Kidney (tissue), 14 donors: ENCODE measurements around the gene JTB. TPM values are rescaled to one million over a fixed set of nuclear protein-coding genes. Genes with fewer than 3 reads are reported as not detected.

Source experiments
- DNase-seq, 5 donors: peaks; one replicate each; pipeline ENCODE4 v3.0.0-alpha.2; 2013 to 2020
- FAIRE-seq: peaks from 2 replicates; lab custom pipeline; 2012; peaks lifted over from hg19 to GRCh38; lab: Jason Lieb, UNC
- H3K27ac ChIP-seq, 2 donors: one replicate each; pipeline ENCODE4 v1.7.0; 2013; ENCODE audit warnings: low read depth in 2 of 2, low read length in 2 of 2, inconsistent platforms in 1 of 2
- H3K27me3 ChIP-seq: one replicate; pipeline ENCODE4 v1.7.1; 2013; ENCODE audit warnings: low read length, inconsistent platforms; ENCODE audit not compliant: control insufficient read depth, insufficient read depth
- H3K36me3 ChIP-seq, 3 donors: one replicate each; pipeline versions ENCODE4 v1.7.0 to v1.7.1; 2013; ENCODE audit warnings: low read length in 3 of 3, control low read depth in 1 of 3, inconsistent platforms in 1 of 3; ENCODE audit not compliant: insufficient read depth in 3 of 3, control insufficient read depth in 2 of 3
- H3K4me1 ChIP-seq, 3 donors: one replicate each; pipeline versions ENCODE4 v1.7.0 to v1.7.1; 2013; ENCODE audit warnings: low read length in 3 of 3, inconsistent platforms in 1 of 3, low read depth in 1 of 3; ENCODE audit not compliant: control insufficient read depth in 2 of 3, insufficient read depth in 2 of 3
- H3K4me3 ChIP-seq, 3 donors: one replicate each; pipeline versions ENCODE4 v1.7.0 to v1.8.1; 2013; ENCODE audit warnings: low read length in 3 of 3, control low read depth in 1 of 3, inconsistent platforms in 1 of 3
- H3K9ac ChIP-seq, 3 donors: one replicate each; pipeline versions ENCODE4 v1.7.0 to v1.7.1; 2013; ENCODE audit warnings: low read length in 3 of 3, control low read depth in 1 of 3, inconsistent platforms in 1 of 3
- H3K9me3 ChIP-seq, 3 donors: one replicate each; pipeline versions ENCODE4 v1.7.0 to v1.7.1; 2013; ENCODE audit warnings: low read length in 3 of 3, control low read depth in 1 of 3, inconsistent platforms in 1 of 3; ENCODE audit not compliant: control insufficient read depth in 2 of 3, insufficient read depth in 1 of 3
- CTCF ChIP-seq: IDR thresholded peaks from 3 replicates; pipeline ENCODE4 v1.5.1; 2012; ENCODE audit warnings: mild to moderate bottlenecking, moderate library complexity, borderline replicate concordance; ENCODE audit not compliant: insufficient read depth; ENCODE audit errors: extremely low read depth
- intact Hi-C: fragments of 100-400 bp; cut with DNase I; formaldehyde crosslinking; loops from one replicate; pipeline ENCODE4 v1.11.1; 2022
- polyA plus RNA-seq: library from polyadenylated mRNA; stranded (reverse); fragments of 350-450 nt; fragmentation: Illumina TruSeq; extraction: RNeasy Lipid Tissue Mini Kit (QIAGEN cat#74804); gene quantifications from one replicate; pipeline ENCODE4 v1.2.3, GENCODE V29; 2014; ENCODE audit warnings: low read depth, low replicate concordance; ENCODE audit not compliant: insufficient read depth
- total RNA-seq: library from RNA; stranded (reverse); fragmentation: NEBNext Ultra II Directional; extraction: Animal tissue kit (Norgen Biotek cat#: 25700); gene quantifications from one replicate; pipeline ENCODE4 v1.2.1, GENCODE V29; 2021
- donor health status: control.
- donor health status: control.
- donor health status: control.
- donor health status: control.
- donor health status: control.
- donor health status: DM: yes; HTN: yes; CAD: no.
- donor health status: Normal renal cell carcinoma (clear cell type).

Gene JTB
- total and polyA plus RNA-seq, 2 donors from 2014 or later = 97.0 to 188 TPM

GRCh38 chr1:153970346-153970745 is 7.1 kb downstream of the JTB start:
- Histone ChIP-seq H3K9me3 (no peaks in the 10 kb centered on the region), H3K27me3 (no peaks in the 10 kb centered on the region), H3K4me3 (no peak overlapping the region), H3K36me3 (peaks cover 0 to 8% (median 4%) of the 10 kb centered on the region in 3 donors), H3K27ac (no peak overlapping the region), H3K4me1 (peaks cover 0 to 7% (median 5%) of the 10 kb centered on the region in 3 donors), H3K9ac (no peak overlapping the region)
- no peak for TF ChIP-seq CTCF
- no peak for DNase-seq
- intact Hi-C loops = no loop called here
- no peak for FAIRE-seq

GRCh38 chr1:153968972-153969371 is 8.5 kb downstream of the JTB start:
- DNase-seq (no peak), FAIRE-seq (no peak)
- no peaks in the 10 kb centered on the region for H3K9me3 ChIP-seq
- no peak for TF ChIP-seq CTCF
- peak overlapping the region in 2 of 3 donors; percentile 85 to 93 for H3K4me3 ChIP-seq
- H3K27me3 ChIP-seq = no peaks in the 10 kb centered on the region
- intact Hi-C loops = no loop called here
- H3K4me1 ChIP-seq = peaks cover 0 to 8% (median 7%) of the 10 kb centered on the region in 3 donors
- peak overlapping the region in 1 of 3 donors; percentile 63 for H3K9ac ChIP-seq
- no peak overlapping the region for H3K27ac ChIP-seq
- H3K36me3 ChIP-seq = peaks cover 0 to 3% (median 0%) of the 10 kb centered on the region in 3 donors

- no peaks in the 10 kb centered on the region for H3K27me3 ChIP-seq
- no peaks in the 10 kb centered on the region for H3K9me3 ChIP-seq
- TF ChIP-seq CTCF = no peak
- no peak for FAIRE-seq
- H3K4me1 ChIP-seq = peaks cover 0 to 8% (median 7%) of the 10 kb centered on the region in 3 donors
- H3K9ac ChIP-seq = peak overlapping the region in 2 of 3 donors; percentile 27 to 63
- DNase-seq = peak in 4 of 5 donors; percentile 50 to 77 (median 64)
- peaks cover 0 to under 1% (median 0%) of the 10 kb centered on the region in 3 donors for H3K36me3 ChIP-seq
- H3K4me3 ChIP-seq = peak overlapping the region; percentile 72 to 93 (median 85)
- intact Hi-C loops = no loop called here
- no peak overlapping the region for H3K27ac ChIP-seq
Measured at GRCh38 chr1:153968408-153968807, 9.1 kb downstream of the JTB start.

- FAIRE-seq (no peak), DNase-seq (peak in 2 of 5 donors; percentile 50 to 83)
- no peak for TF ChIP-seq CTCF
- Histone ChIP-seq H3K27me3 (no peaks in the 10 kb centered on the region), H3K9ac (peak overlapping the region; percentile 63 to 87 (median 76)), H3K4me3 (peak overlapping the region; percentile 72 to 93 (median 85)), H3K36me3 (no peaks in the 10 kb centered on the region), H3K4me1 (peaks cover 0 to 8% (median 7%) of the 10 kb centered on the region in 3 donors), H3K9me3 (no peaks in the 10 kb centered on the region), H3K27ac (peak overlapping the region; percentile 91 to 92)
- intact Hi-C loops = no loop called here
Measured at GRCh38 chr1:153968000-153968363, 9.5 kb downstream of the JTB start.
